ENCODE results near the gene ELL2. TPM values are rescaled to one million over a fixed set of nuclear protein-coding genes. Genes with fewer than 3 reads are reported as not detected.
A peak's percentile ranks its signal among the peaks of the same experiment; 100 is the strongest.
"Not testable (repeated sequence)": the region's sequence is repeated elsewhere in the genome, so short reads cannot be mapped to it uniquely, and the experiment has no call there.

Gene ELL2
- total RNA-seq, 1 donor from 2014 or later, result 52.1 TPM

DNA sequence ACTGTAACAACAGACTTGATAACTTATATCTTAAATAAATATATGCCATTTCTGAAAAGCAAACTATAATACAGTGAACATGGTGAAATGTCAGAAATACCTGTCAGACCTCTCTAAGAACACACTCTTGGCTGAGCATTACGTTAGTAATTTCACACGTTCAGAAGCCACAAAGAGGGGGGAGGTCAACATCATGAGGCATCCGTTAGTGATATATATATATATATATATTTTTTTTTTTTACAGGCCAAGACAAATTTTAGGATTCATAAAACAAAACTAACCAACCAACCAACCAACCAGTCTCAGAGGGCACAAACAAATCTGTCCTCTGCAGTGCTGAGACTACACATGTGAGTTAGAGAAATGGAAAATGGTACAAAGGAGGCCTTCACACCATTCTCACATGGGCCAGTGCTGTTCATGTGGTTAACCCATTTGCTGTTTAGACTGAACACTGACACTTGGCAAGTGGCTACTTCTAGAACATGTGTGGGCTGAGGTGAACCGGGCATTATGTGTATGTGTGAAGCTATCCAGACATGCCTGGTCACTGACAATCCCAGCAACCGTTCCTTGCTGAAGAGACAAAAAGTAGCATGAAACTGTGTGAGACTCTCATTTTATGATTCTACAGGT lies 54.5 kb downstream of the ELL2 start:
- DNase-seq, result no peak
- intact Hi-C loops (cut with DNase I), result no loop called here
- Histone ChIP-seq H3K36me3 (peaks cover 40% of the 10 kb centered on the region), H3K9me3 (no peaks in the 10 kb centered on the region), H3K4me3 (no peak overlapping the region), H3K27ac (no peak overlapping the region), H3K4me1 (no peaks in the 10 kb centered on the region), H3K27me3 (no peaks in the 10 kb centered on the region)
- ATAC-seq, result no peak
- TF ChIP-seq, protein P1, sequence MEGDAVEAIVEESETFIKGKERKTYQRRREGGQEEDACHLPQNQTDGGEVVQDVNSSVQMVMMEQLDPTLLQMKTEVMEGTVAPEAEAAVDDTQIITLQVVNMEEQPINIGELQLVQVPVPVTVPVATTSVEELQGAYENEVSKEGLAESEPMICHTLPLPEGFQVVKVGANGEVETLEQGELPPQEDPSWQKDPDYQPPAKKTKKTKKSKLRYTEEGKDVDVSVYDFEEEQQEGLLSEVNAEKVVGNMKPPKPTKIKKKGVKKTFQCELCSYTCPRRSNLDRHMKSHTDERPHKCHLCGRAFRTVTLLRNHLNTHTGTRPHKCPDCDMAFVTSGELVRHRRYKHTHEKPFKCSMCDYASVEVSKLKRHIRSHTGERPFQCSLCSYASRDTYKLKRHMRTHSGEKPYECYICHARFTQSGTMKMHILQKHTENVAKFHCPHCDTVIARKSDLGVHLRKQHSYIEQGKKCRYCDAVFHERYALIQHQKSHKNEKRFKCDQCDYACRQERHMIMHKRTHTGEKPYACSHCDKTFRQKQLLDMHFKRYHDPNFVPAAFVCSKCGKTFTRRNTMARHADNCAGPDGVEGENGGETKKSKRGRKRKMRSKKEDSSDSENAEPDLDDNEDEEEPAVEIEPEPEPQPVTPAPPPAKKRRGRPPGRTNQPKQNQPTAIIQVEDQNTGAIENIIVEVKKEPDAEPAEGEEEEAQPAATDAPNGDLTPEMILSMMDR (IDR thresholded peaks at IDR 0.05), result no peak

DNA sequence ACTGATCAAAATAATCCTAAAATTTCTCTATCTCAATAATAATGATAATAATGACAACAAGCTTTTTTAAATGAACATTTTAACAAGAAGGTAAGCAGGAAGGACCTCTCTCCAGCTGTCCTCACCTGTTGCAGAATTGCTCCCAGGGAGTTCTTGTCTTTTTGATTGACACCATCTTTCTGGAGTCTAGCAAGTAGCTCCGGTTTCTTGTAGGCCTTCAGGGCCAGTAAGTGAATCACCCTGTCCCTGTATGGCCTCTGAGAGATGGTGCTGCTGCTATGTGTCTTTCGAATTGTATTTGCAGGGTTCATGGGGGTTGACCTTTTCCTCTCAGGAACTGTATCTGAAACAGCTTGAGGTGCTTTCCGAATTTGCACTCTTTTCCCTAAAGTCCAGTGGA lies 55.3 kb downstream of the ELL2 start:
- DNase-seq; H3K4me1 ChIP-seq; intact Hi-C loops (cut with DNase I); ATAC-seq; H3K27me3 ChIP-seq; H3K4me3 ChIP-seq; H3K27ac ChIP-seq; H3K9me3 ChIP-seq: not testable (repeated sequence)
- H3K36me3 ChIP-seq, result peaks cover 34% of the 10 kb centered on the region

DNA sequence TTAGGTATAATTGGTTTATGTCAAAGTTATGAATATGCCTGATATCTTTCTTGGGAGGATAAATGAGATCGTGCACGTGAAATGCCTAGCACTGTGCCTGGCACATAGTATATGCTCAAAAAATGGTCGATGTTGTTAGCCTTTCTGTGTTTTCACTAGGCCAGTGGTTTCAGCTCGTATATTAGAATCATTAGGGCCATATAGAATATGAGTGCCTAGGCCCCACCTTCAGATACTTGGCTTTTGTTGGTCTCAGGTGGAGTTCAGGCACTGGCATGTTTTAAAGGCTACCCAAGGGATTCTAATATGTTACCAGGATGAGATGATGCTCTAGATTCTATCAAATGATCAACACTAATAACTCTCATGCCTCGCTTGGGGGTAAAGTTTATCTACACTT lies 56.8 kb downstream of the ELL2 start:
- Histone ChIP-seq H3K9me3 (no peaks in the 10 kb centered on the region), H3K4me1 (no peaks in the 10 kb centered on the region), H3K27ac (no peak overlapping the region), H3K27me3 (no peaks in the 10 kb centered on the region), H3K4me3 (no peak overlapping the region), H3K36me3 (peaks cover 35% of the 10 kb centered on the region)
- DNase-seq (no peak), ATAC-seq (no peak)
- intact Hi-C loops (cut with DNase I), result no loop called here
- TF ChIP-seq, protein P1 (IDR thresholded peaks at IDR 0.05), result no peak

DNA sequence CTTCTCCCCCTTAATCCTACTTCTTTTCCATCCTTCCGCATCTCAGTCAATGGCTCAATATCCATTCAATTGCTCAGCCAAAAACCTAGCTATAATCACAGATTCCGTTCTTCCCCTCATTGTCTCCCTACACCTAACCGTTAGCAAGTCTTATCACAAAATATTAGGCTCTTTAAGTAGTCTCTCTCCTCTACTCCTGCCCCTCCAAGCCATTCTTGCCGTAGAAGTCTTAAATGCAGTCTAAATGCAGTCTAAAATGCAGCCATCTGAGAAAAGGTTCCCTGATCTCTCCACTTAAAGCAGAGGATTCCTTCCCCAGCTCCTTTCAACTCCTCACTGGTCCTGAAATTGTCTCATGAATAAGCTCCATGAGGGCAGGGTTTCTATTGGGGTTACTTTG lies 57.8 kb downstream of the ELL2 start:
- Histone ChIP-seq H3K9me3 (no peaks in the 10 kb centered on the region), H3K4me3 (no peak overlapping the region), H3K27ac (no peak overlapping the region), H3K27me3 (no peaks in the 10 kb centered on the region), H3K36me3 (peaks cover 41% of the 10 kb centered on the region), H3K4me1 (no peaks in the 10 kb centered on the region)
- no peak for DNase-seq
- ATAC-seq, result no peak
- intact Hi-C loops (cut with DNase I), result no loop called here
- TF ChIP-seq, protein P1 (IDR thresholded peaks at IDR 0.05), result no peak

DNA sequence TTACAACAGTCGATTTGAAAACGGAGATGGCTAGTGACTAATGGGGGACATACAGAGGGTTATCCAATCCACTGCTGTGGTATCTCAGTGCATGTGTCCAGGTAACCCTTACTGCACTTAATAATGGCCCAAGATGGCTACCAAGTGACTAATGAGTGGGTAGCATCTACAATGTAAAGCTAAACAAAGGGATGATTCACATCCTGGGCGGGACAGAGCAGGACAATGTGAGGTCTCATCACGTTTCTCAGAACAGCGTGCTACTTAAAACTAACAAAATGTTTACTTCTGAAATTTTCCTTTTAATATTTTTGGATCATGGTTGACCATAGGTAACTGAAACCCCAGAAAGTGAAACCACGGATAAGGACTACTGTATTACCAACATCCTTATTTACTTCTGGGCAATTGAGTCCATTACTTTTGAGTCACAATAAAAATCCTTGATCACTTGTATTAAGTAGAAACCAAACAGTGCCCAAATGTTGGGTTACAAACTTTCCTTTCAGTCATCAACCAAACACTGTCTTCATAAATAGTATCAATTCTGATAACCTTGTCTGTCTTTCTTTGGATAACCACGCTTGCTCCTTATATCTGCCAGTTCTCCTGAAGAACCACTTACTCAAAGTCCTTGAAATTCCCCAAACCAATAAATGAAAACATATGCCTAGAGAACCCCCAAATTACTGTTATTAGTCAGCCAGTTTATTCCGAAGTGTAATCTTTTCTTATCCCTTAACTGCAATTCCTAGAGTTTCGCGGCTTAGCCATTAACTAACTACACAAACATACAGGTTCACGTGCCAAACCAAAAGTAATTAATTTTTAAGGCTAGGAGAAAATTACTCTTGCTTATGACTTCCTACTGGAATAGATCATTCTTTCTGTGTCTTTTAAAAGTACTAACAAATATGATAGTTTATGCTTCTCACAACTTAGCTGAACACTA lies 59.7 kb downstream of the ELL2 start:
- H3K4me1 ChIP-seq, result no peaks in the 10 kb centered on the region
- no peak for ATAC-seq
- no peaks in the 10 kb centered on the region for H3K9me3 ChIP-seq
- TF ChIP-seq, protein P1 (IDR thresholded peaks at IDR 0.05), result no peak
- DNase-seq, result no peak
- no peak overlapping the region for H3K27ac ChIP-seq
- peaks cover 46% of the 10 kb centered on the region for H3K36me3 ChIP-seq
- intact Hi-C loops (cut with DNase I), result no loop called here
- no peak overlapping the region for H3K4me3 ChIP-seq
- H3K27me3 ChIP-seq, result no peaks in the 10 kb centered on the region

DNA sequence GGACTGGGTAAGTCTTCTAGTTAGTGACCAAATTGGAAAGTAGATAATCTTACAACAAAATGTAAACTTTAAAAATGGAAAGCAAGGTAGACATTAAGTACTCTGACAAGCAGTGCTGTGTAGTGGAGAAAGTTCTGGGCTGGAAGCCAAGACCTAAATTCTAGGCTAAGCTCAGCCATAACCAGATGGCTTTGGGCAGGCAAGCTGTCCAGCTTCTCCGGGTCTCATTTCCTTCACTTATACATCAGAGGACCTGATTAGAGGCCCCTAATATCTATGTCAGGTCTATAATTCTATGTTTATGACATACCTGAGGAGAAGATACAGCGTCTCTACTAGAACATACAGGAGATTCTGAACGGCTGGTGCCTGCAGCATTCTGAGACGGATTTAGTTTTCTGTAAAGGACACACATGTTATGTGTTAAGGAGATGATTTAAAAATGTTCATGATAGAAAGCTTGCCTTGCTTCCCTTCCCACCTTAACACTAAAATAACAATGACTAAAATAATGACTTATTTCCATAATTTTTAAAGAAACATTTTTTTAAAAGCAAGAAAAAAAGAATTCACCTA lies 61.2 kb downstream of the ELL2 start:
- Histone ChIP-seq H3K4me1 (no peaks in the 10 kb centered on the region), H3K4me3 (no peak overlapping the region), H3K36me3 (peaks cover 44% of the 10 kb centered on the region), H3K27me3 (no peaks in the 10 kb centered on the region), H3K9me3 (no peaks in the 10 kb centered on the region), H3K27ac (no peak overlapping the region)
- peak; percentile 60 for ATAC-seq
- intact Hi-C loops (cut with DNase I), result no loop called here
- TF ChIP-seq, protein P1 (IDR thresholded peaks at IDR 0.05), result no peak
- DNase-seq, result no peak
